GM13976 (cell line): Measurements from ENCODE around the gene SMR3B.

Experiments
- DNase-seq: peaks from one replicate; pipeline ENCODE4 v3.0.0; 2012; ENCODE audit warnings: low spot score
- CTCF ChIP-seq: IDR thresholded peaks from 2 replicates; pipeline ENCODE4 v1.5.1; 2012; ENCODE audit warnings: borderline replicate concordance, mild to moderate bottlenecking; ENCODE audit not compliant: insufficient read depth; ENCODE audit errors: extremely low read depth, missing control alignments, control extremely low read depth
- in situ Hi-C: fragments of 300-500 bp; cut with MboI; formaldehyde crosslinking; loops from one replicate; pipeline ENCODE4 v1.12.0; 2022; ENCODE audit warnings: low sequenced_read_pairs, mixed read lengths, inconsistent platforms; ENCODE audit not compliant: unreplicated experiment

Gene SMR3B

GRCh38 chr4:70392057-70392776 lies 9.3 kb downstream of the SMR3B start:
- in situ Hi-C loops: no loop called here
- DNase-seq: no peak

DNA sequence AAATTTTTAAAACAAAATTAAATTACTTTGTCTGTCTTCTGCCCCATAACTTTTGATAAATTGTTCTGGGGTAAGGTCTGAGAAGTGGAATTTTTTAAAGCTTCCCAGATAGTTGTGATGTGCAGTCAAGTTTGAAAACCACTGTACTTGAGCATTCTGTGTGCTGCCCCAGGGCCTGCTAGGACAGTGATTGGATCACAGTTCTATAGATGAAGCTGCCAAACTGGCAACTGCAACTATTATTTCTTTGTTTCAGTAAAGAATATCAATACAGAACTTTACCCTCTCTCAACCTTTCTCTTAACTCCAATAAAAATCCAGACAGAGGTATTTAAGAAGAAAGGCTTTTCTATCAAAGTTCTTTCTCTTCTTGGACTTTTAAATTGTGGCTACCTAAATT lies 14.6 kb downstream of the SMR3B start, which contains the start of gene OPRPN:
TSS of gene OPRPN (plus strand) at position 361 of the 400 bp plus-strand sequence. CDS start 1,346 bp downstream, outside the sequence.
- TF ChIP-seq CTCF: no peak
- DNase-seq: no peak

More at GRCh38 chr4:70392057-70392776, 9.3 kb downstream of the SMR3B start:
- TF ChIP-seq CTCF: no peak

GRCh38 chr4:70399319-70399718 lies 16.4 kb downstream of the SMR3B start:
- in situ Hi-C loops: no loop called here
- no peak for TF ChIP-seq CTCF
- no peak for DNase-seq

More for the DNA sequence above, 14.6 kb downstream of the SMR3B start, which contains the start of gene OPRPN:
- in situ Hi-C loops: no loop called here

- no peak for DNase-seq
- TF ChIP-seq CTCF: no peak
- in situ Hi-C loops: no loop called here
Measured at GRCh38 chr4:70402762-70403161, 19.8 kb downstream of the SMR3B start.

- no peak for DNase-seq
- in situ Hi-C loops: no loop called here
- TF ChIP-seq CTCF: no peak
Measured at GRCh38 chr4:70405765-70406164, 22.8 kb downstream of the SMR3B start.

DNA sequence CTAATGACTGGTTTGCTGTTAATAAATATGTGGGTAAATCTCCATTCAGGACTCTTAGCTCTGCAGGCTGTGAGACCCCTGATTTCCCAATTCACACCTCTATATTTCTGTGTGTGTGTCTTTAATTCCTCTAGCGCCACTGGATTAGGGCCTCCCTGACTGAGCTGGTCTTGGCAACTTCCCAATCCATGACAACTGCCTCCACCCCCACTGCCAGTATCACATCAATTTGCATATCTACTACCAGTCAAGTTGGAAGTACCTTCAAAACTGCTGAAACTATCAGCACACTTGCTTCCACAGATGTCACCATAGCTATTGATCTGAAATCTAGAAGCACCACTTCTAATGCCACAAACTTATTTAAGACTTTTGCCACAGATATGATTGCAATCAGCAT lies 42.4 kb downstream of the SMR3B start:
- TF ChIP-seq CTCF: no peak
- in situ Hi-C loops: no loop called here
- no peak for DNase-seq

DNA sequence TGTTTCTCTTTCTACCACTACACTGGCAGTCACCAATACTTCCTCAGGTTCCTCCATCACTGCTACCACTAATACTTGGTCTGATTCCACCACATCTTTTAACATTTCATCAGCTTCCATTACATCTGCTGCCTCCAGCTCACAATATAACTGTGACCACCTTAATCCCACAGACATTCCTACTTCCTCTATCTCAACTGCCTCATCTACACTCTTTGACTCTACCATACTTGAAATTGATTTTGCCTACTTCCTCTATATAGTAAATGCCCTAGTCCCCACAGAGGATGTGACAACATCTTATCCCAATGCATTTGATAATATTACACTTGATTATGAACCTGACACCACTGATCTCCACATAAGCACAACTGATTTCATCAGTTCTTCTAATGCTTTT lies 43.9 kb downstream of the SMR3B start:
- no peak for TF ChIP-seq CTCF
- DNase-seq: no peak
- in situ Hi-C loops: no loop called here
